Spleen (tissue), 11 donors: ENCODE measurements around the gene PLEKHM2. TPM values are rescaled to one million over a fixed set of nuclear protein-coding genes. Genes with fewer than 3 reads are reported as not detected.

Source experiments
- DNase-seq: peaks from one replicate; pipeline ENCODE4 v3.0.0-alpha.2; 2020
- H3K27ac ChIP-seq, 8 donors: fragments of 200-600 bp; sonication (generic) in 7 of 8; 1 replicate in 4 of 8; 2 replicates in 4 of 8; pipeline versions ENCODE4 v1.5.0 to v1.8.0; 2016 to 2021; ENCODE audit warnings: inconsistent platforms in 4 of 8, mild to moderate bottlenecking in 4 of 8, moderate library complexity in 1 of 8
- H3K27me3 ChIP-seq, 7 donors: fragments of 200-600 bp; sonication (generic) in 6 of 7; replicated peaks in 1 of 7; 1 replicate in 4 of 7; 2 replicates in 3 of 7; pipeline versions ENCODE4 v1.5.0 to v1.8.0; 2016 to 2021; ENCODE audit warnings: inconsistent platforms in 3 of 7, mild to moderate bottlenecking in 1 of 7
- H3K36me3 ChIP-seq, 6 donors: fragments of 200-600 bp; sonication (generic) in 5 of 6; 1 replicate in 4 of 6; 2 replicates in 2 of 6; pipeline versions ENCODE4 v1.5.0 to v1.8.0; 2016 to 2021; ENCODE audit warnings: inconsistent platforms in 2 of 6
- H3K4me1 ChIP-seq, 6 donors: fragments of 200-600 bp; sonication (generic) in 5 of 6; 1 replicate in 3 of 6; 2 replicates in 3 of 6; pipeline versions ENCODE4 v1.5.0 to v1.8.0; 2016 to 2021; ENCODE audit warnings: inconsistent platforms in 3 of 6
- H3K4me3 ChIP-seq, 8 donors: fragments of 200-600 bp; sonication (generic) in 7 of 8; 1 replicate in 4 of 8; 2 replicates in 4 of 8; pipeline versions ENCODE4 v1.5.0 to v1.8.0; 2016 to 2021; ENCODE audit warnings: inconsistent platforms in 4 of 8, mild to moderate bottlenecking in 4 of 8, moderate library complexity in 2 of 8
- H3K9me3 ChIP-seq, 8 donors: fragments of 200-600 bp; sonication (generic) in 7 of 8; 1 replicate in 4 of 8; 2 replicates in 4 of 8; pipeline versions ENCODE4 v1.5.0 to v1.8.0; 2016 to 2021; ENCODE audit warnings: inconsistent platforms in 4 of 8
- CTCF ChIP-seq, 11 experiments: fragments of 200-600 bp in 7 of 11; fragments of 450-650 bp in 4 of 11; sonication (generic) in 4 of 11; IDR thresholded peaks in 8 of 11; conservative IDR thresholded peaks in 3 of 11; 1 replicate in 7 of 11; 2 replicates in 4 of 11; pipeline versions ENCODE4 v1.4.0 to v1.8.0; 2016 to 2021; ENCODE audit warnings: antibody characterized with exemption in 11 of 11, inconsistent platforms in 4 of 11, mild to moderate bottlenecking in 1 of 11
- POLR2A ChIP-seq, 3 donors: fragments of 450-650 bp; IDR thresholded peaks; one replicate each; pipeline ENCODE4 v1.5.1; 2017; ENCODE audit warnings: antibody characterized with exemption in 3 of 3, mild to moderate bottlenecking in 1 of 3
- POLR2AphosphoS5 ChIP-seq, 3 donors: sonication (generic); formaldehyde crosslinking; IDR thresholded peaks; one replicate each; pipeline ENCODE4 v1.5.1; 2017; ENCODE audit warnings: antibody characterized with exemption in 3 of 3
- WGBS, 5 donors: extraction: QIAGEN DNeasy Blood & Tissue Kit in 3 of 5; methylation state at CpG; one replicate each; pipeline versions ENCODE4 v1.1.5 to v1.1.7; 2013 to 2018; 5-methylcytosine and 5-hydroxymethylcytosine counted together
- intact Hi-C: fragments of 100-400 bp; cut with DNase I; formaldehyde crosslinking; loops from one replicate; pipeline ENCODE4 v1.15.0; 2023; ENCODE audit warnings: low total_unique reads
- polyA plus RNA-seq, 3 donors: library from polyadenylated mRNA; stranded (reverse); fragments of 200-250 nt; gene quantifications; one replicate each; pipeline ENCODE4 v1.2.1, GENCODE V29; 2013
- total RNA-seq, 7 donors: library from RNA; depleted of rRNA in 3 of 7; stranded (reverse); fragments of >200 nt in 3 of 7; fragmentation: NEBNext Ultra II Directional in 4 of 7; extraction: Animal tissue kit (Norgen Biotek cat#: 25700) in 4 of 7; gene quantifications; one replicate each; pipeline versions ENCODE4 v1.1.0 to v1.2.1, GENCODE V29; 2016 to 2021
- donor health status: healthy with polysubstance abuse.
- donor health status: DM: no; HTN: no; CAD: no; lungs with moderate emphysema.
- donor health status: DM: no; HTN: no; CAD: no.
- donor health status: Bipolar disorder and iron deficiency.
- donor health status: healthy.
- donor health status: DM: no; HTN: no; CAD: no.
- donor health status: DM: yes; HTN: yes; CAD: no.

Gene PLEKHM2
- total and polyA plus RNA-seq, 10 donors = 25.9 to 96.0 (median 60.6) TPM

GRCh38 chr1:15668089-15668754 lies 15.9 kb upstream of the PLEKHM2 start:
- intact Hi-C loops = no loop called here
- H3K4me1 ChIP-seq = no peaks in the 10 kb centered on the region
- no peaks in the 10 kb centered on the region for H3K9me3 ChIP-seq
- H3K27me3 ChIP-seq = no peaks in the 10 kb centered on the region
- no peak overlapping the region for H3K4me3 ChIP-seq
- no peak overlapping the region for H3K27ac ChIP-seq
- 80 to 88% (median 83%) methylated on average over 5 of the region's 5 CpGs for WGBS, 5 donors
- TF ChIP-seq POLR2A (IDR thresholded peaks at IDR 0.05) (no peak), POLR2AphosphoS5 (IDR thresholded peaks at IDR 0.05) (no peak), CTCF (IDR thresholded peaks at IDR 0.05 in 8 of 11, conservative IDR thresholded peaks at IDR 0.05 in 3 of 11) (no peak)
- peaks cover 0 to 16% (median 3%) of the 10 kb centered on the region in 6 donors for H3K36me3 ChIP-seq
- DNase-seq = no peak

GRCh38 chr1:15669074-15669473 lies 15.0 kb upstream of the PLEKHM2 start:
- TF ChIP-seq CTCF (IDR thresholded peaks at IDR 0.05 in 8 of 11, conservative IDR thresholded peaks at IDR 0.05 in 3 of 11) (no peak), POLR2AphosphoS5 (IDR thresholded peaks at IDR 0.05) (no peak), POLR2A (IDR thresholded peaks at IDR 0.05) (no peak)
- H3K4me1 ChIP-seq = no peaks in the 10 kb centered on the region
- DNase-seq = no peak
- no peaks in the 10 kb centered on the region for H3K27me3 ChIP-seq
- H3K9me3 ChIP-seq = no peaks in the 10 kb centered on the region
- WGBS, 5 donors = 90 to 96% (median 93%) methylated on average over 10 of the region's 10 CpGs
- H3K4me3 ChIP-seq = no peak overlapping the region
- H3K36me3 ChIP-seq = peaks cover 0 to 9% (median 3%) of the 10 kb centered on the region in 6 donors
- intact Hi-C loops = no loop called here
- H3K27ac ChIP-seq = no peak overlapping the region

- Histone ChIP-seq H3K4me1 (no peaks in the 10 kb centered on the region), H3K27me3 (no peaks in the 10 kb centered on the region), H3K4me3 (no peak overlapping the region), H3K36me3 (peaks cover 0 to 6% (median under 1%) of the 10 kb centered on the region in 6 donors), H3K9me3 (no peaks in the 10 kb centered on the region), H3K27ac (no peak overlapping the region)
- no peak for DNase-seq
- 65 to 87% (median 81%) methylated on average over 4 of the region's 4 CpGs for WGBS, 5 donors
- TF ChIP-seq POLR2A (IDR thresholded peaks at IDR 0.05) (no peak), POLR2AphosphoS5 (IDR thresholded peaks at IDR 0.05) (no peak), CTCF (IDR thresholded peaks at IDR 0.05 in 8 of 11, conservative IDR thresholded peaks at IDR 0.05 in 3 of 11) (no peak)
- intact Hi-C loops = no loop called here
Observed at GRCh38 chr1:15669864-15670263, 14.3 kb upstream of the PLEKHM2 start.

- Histone ChIP-seq H3K27ac (no peak overlapping the region), H3K27me3 (no peaks in the 10 kb centered on the region), H3K36me3 (peaks cover 0 to 3% (median 0%) of the 10 kb centered on the region in 6 donors), H3K4me1 (peaks cover 0 to 7% (median 2%) of the 10 kb centered on the region in 6 donors), H3K9me3 (no peaks in the 10 kb centered on the region), H3K4me3 (no peak overlapping the region)
- TF ChIP-seq CTCF (IDR thresholded peaks at IDR 0.05 in 8 of 11, conservative IDR thresholded peaks at IDR 0.05 in 3 of 11) = no peak
- TF ChIP-seq POLR2A (IDR thresholded peaks at IDR 0.05) = no peak
- TF ChIP-seq POLR2AphosphoS5 (IDR thresholded peaks at IDR 0.05) = no peak
- 84 to 97% (median 96%) methylated on average over 2 of the region's 2 CpGs for WGBS, 5 donors
- DNase-seq = no peak
- intact Hi-C loops = no loop called here
Observed at GRCh38 chr1:15671430-15671829, 12.7 kb upstream of the PLEKHM2 start.
